AG04449 (cell line): ENCODE data around the gene IKZF2.

ENCODE experiments used
- CTCF ChIA-PET: fragments of 350-600 bp; formaldehyde crosslinking; extraction: SDS; loops from one replicate; lab custom pipeline; 2021; ENCODE audit warnings: antibody characterized with exemption; lab: Yijun Ruan, JAX
- POLR2A ChIA-PET: fragments of 400-600, 350-600 bp; formaldehyde crosslinking; extraction: SDS; loops from one replicate; lab custom pipeline; 2020; ENCODE audit warnings: antibody characterized with exemption, inconsistent platforms; lab: Yijun Ruan, JAX
- DNase-seq: peaks from one replicate; pipeline ENCODE4 v3.0.0-alpha.2; 2010; ENCODE audit warnings: low read depth, low spot score
- H3K4me3 ChIP-seq: 2 replicates; pipeline ENCODE4 v1.5.1; 2011; ENCODE audit warnings: low read depth, mild to moderate bottlenecking, control low read depth, low read length
- CTCF ChIP-seq: IDR thresholded peaks from one replicate; pipeline ENCODE4 v1.5.1; 2011; ENCODE audit warnings: mild to moderate bottlenecking, moderate library complexity, low read length, control low read depth, inconsistent platforms; ENCODE audit not compliant: insufficient read depth; ENCODE audit errors: missing control alignments

The IKZF2 gene

GRCh38 chr2:213066443-213066743, 85.0 kb downstream of the IKZF2 start:
- no peak for TF ChIP-seq CTCF
- POLR2A ChIA-PET: no interaction called here
- H3K4me3 ChIP-seq: no peak overlapping the region
- CTCF ChIA-PET: no interaction called here
- DNase-seq: no peak

- peak; percentile 44 for DNase-seq
- POLR2A ChIA-PET: no interaction called here
- H3K4me3 ChIP-seq: peak overlapping the region; percentile 30
- TF ChIP-seq CTCF: no peak
- CTCF ChIA-PET: no interaction called here
These were observed 85.6 kb downstream of the IKZF2 start for GRCh38 chr2:213065583-213066442.

- TF ChIP-seq CTCF: no peak
- no peak overlapping the region for H3K4me3 ChIP-seq
- no peak for DNase-seq
- ChIA-PET CTCF (no interaction called here), POLR2A (no interaction called here)
These were observed 87.3 kb downstream of the IKZF2 start for GRCh38 chr2:213064099-213064498.

GRCh38 chr2:213057977-213058376, 93.4 kb downstream of the IKZF2 start:
- DNase-seq: no peak
- no peak for TF ChIP-seq CTCF
- ChIA-PET POLR2A (no interaction called here), CTCF (no interaction called here)
- no peak overlapping the region for H3K4me3 ChIP-seq

- POLR2A ChIA-PET: no interaction called here
- no peak for TF ChIP-seq CTCF
- DNase-seq: no peak
- H3K4me3 ChIP-seq: no peak overlapping the region
- CTCF ChIA-PET: no interaction called here
These were observed 105.0 kb downstream of the IKZF2 start for GRCh38 chr2:213046431-213046830.

GRCh38 chr2:213043566-213043965, 107.8 kb downstream of the IKZF2 start:
- no peak overlapping the region for H3K4me3 ChIP-seq
- ChIA-PET POLR2A (no interaction called here), CTCF (no interaction called here)
- no peak for DNase-seq
- TF ChIP-seq CTCF: no peak
